SK-N-SH (cell line): ENCODE measurements around the gene KIF5C. TPM values are rescaled to one million over a fixed set of nuclear protein-coding genes. Genes with fewer than 3 reads are reported as not detected.

ENCODE experiments used
- CTCF ChIA-PET: fragments of 300-600, 350-600 bp; formaldehyde crosslinking; extraction: SDS; loops from one replicate; lab custom pipeline; 2021; lab: Yijun Ruan, JAX
- POLR2A ChIA-PET: fragments of 350-600 bp; sonication (Branson Sonifier 250); formaldehyde crosslinking; extraction: SDS; loops from one replicate; lab custom pipeline; 2020; ENCODE audit warnings: antibody characterized with exemption, inconsistent platforms; lab: Yijun Ruan, JAX
- DNase-seq: peaks from one replicate; pipeline ENCODE4 v3.0.0; 2012
- H2AFZ ChIP-seq: fragments of 200-600 bp; sonication (generic); 2 replicates; pipeline ENCODE4 v1.8.1; 2016; ENCODE audit warnings: antibody characterized with exemption, mild to moderate bottlenecking, low read depth
- H3F3A ChIP-seq: fragments of 200-600 bp; sonication (generic); replicated peaks from 2 replicates; pipeline ENCODE3; 2016; ENCODE audit warnings: antibody characterized with exemption, mild to moderate bottlenecking; ENCODE audit not compliant: insufficient read depth
- H3K27ac ChIP-seq, 2 experiments: fragments of 200-500 bp in 1 of 2; fragments of 200-600 bp in 1 of 2; sonication (Bioruptor generic) in 1 of 2; sonication (generic), shearing (Covaris generic) in 1 of 2; 2 replicates each; pipeline versions ENCODE4 v1.5.1 to v1.6.1; 2014 to 2016; ENCODE audit warnings: low read depth in 2 of 2, inconsistent platforms in 1 of 2, low read length in 1 of 2, mild to moderate bottlenecking in 1 of 2, mixed read lengths in 1 of 2
- H3K27me3 ChIP-seq: fragments of 200-600 bp; sonication (generic), shearing (Covaris generic); 2 replicates; pipeline ENCODE4 v1.6.1; 2016; ENCODE audit warnings: mixed run types; ENCODE audit not compliant: insufficient read depth
- H3K36me3 ChIP-seq, 2 experiments: fragments of 200-500 bp in 1 of 2; fragments of 200-600 bp in 1 of 2; sonication (Bioruptor generic) in 1 of 2; sonication (generic) in 1 of 2; replicated peaks in 1 of 2; 2 replicates each; pipeline versions ENCODE3 to v1.5.1; 2014 to 2016; ENCODE audit warnings: low read length in 1 of 2, mild to moderate bottlenecking in 1 of 2; ENCODE audit not compliant: insufficient read depth in 2 of 2, control insufficient read depth in 1 of 2
- H3K4me1 ChIP-seq, 2 experiments: fragments of 200-500 bp in 1 of 2; fragments of 200-600 bp in 1 of 2; sonication (Bioruptor generic) in 1 of 2; sonication (generic), shearing (Covaris generic) in 1 of 2; 2 replicates each; pipeline versions ENCODE4 v1.5.1 to v1.6.1; 2014 to 2016; ENCODE audit warnings: low read depth in 1 of 2, low read length in 1 of 2, mixed run types in 1 of 2; ENCODE audit not compliant: insufficient read depth in 2 of 2, control insufficient read depth in 1 of 2
- H3K4me2 ChIP-seq: fragments of 200-600 bp; sonication (generic), shearing (Covaris generic); 2 replicates; pipeline ENCODE4 v1.6.1; 2017; ENCODE audit warnings: mixed run types
- H3K4me3 ChIP-seq, 2 experiments: fragments of 200-500 bp in 1 of 2; fragments of 200-600 bp in 1 of 2; sonication (Bioruptor generic) in 1 of 2; sonication (generic), shearing (Covaris generic) in 1 of 2; 2 replicates each; pipeline versions ENCODE4 v1.5.1 to v1.8.1; 2014 to 2016; ENCODE audit warnings: low read depth in 2 of 2, inconsistent platforms in 1 of 2, low read length in 1 of 2, mild to moderate bottlenecking in 1 of 2, mixed read lengths in 1 of 2, moderate library complexity in 1 of 2
- H3K79me2 ChIP-seq: fragments of 200-600 bp; sonication (generic); 2 replicates; pipeline ENCODE4 v1.8.1; 2017; ENCODE audit warnings: mild to moderate bottlenecking; ENCODE audit not compliant: insufficient read depth
- H3K9ac ChIP-seq: fragments of 200-600 bp; sonication (generic); 2 replicates; pipeline ENCODE4 v1.6.1; 2017; ENCODE audit warnings: mixed run types
- H3K9me2 ChIP-seq: fragments of 200-600 bp; sonication (generic); 2 replicates; pipeline ENCODE4 v1.6.1; 2017; ENCODE audit warnings: mixed run types
- H3K9me3 ChIP-seq: fragments of 200-600 bp; sonication (generic); 2 replicates; pipeline ENCODE4 v1.6.1; 2017; ENCODE audit warnings: mixed run types, mild to moderate bottlenecking, moderate library complexity
- H4K20me1 ChIP-seq: fragments of 200-600 bp; sonication (generic); 2 replicates; pipeline ENCODE4 v1.6.1; 2017; ENCODE audit warnings: mild to moderate bottlenecking, mixed run types; ENCODE audit not compliant: insufficient read depth
- CHD2 ChIP-seq: fragments of 150-350 bp; IDR thresholded peaks from 2 replicates; pipeline ENCODE4 v1.6.1; 2018; ENCODE audit warnings: low read length; ENCODE audit not compliant: partially characterized antibody
- EZH2phosphoT487 ChIP-seq: fragments of 200-600 bp; sonication (generic); IDR thresholded peaks from 2 replicates; pipeline ENCODE4 v1.6.1; 2017; ENCODE audit warnings: low read depth, mixed run types, mild to moderate bottlenecking, antibody characterized with exemption, moderate library complexity, borderline replicate concordance
- FOSL2 ChIP-seq: IDR thresholded peaks from 2 replicates; pipeline ENCODE4 v1.4.0; 2012; ENCODE audit warnings: low read depth, mild to moderate bottlenecking, moderate library complexity, borderline replicate concordance
- FOXM1 ChIP-seq: IDR thresholded peaks from 2 replicates; pipeline ENCODE4 v1.4.0; 2012; ENCODE audit warnings: low read depth, mild to moderate bottlenecking
- GATA2 ChIP-seq: sonication (generic); formaldehyde crosslinking; IDR thresholded peaks from 2 replicates; pipeline ENCODE4 v1.5.0; 2020; ENCODE audit warnings: mild to moderate bottlenecking, missing genetic modification reagents
- JUND ChIP-seq: IDR thresholded peaks from 2 replicates; pipeline ENCODE4 v1.4.0; 2012
- MAX ChIP-seq: IDR thresholded peaks from 2 replicates; pipeline ENCODE4 v1.4.0; 2012; ENCODE audit warnings: low read depth
- MEF2A ChIP-seq: IDR thresholded peaks from 2 replicates; pipeline ENCODE4 v1.4.0; 2012; ENCODE audit warnings: low read depth, borderline replicate concordance
- PBX3 ChIP-seq: IDR thresholded peaks from 2 replicates; pipeline ENCODE4; 2012
- POLR2AphosphoS5 ChIP-seq: IDR thresholded peaks from 2 replicates; pipeline ENCODE4 v1.6.1; 2012; ENCODE audit warnings: low read depth, low read length
- RCOR1 ChIP-seq: fragments of 150-350 bp; IDR thresholded peaks from 2 replicates; pipeline ENCODE4 v1.6.1; 2017; ENCODE audit warnings: antibody characterized with exemption, low read length
- REST ChIP-seq: IDR thresholded peaks from 2 replicates; pipeline ENCODE4 v1.6.1; 2012; ENCODE audit warnings: mild to moderate bottlenecking, low read depth, low read length, moderate library complexity
- RFX5 ChIP-seq: IDR thresholded peaks from 2 replicates; pipeline ENCODE4 v1.6.1; 2012; ENCODE audit warnings: mild to moderate bottlenecking, improper control_type of control experiment, low read length
- RXRA ChIP-seq: IDR thresholded peaks from 2 replicates; pipeline ENCODE4 v1.4.0; 2012; ENCODE audit warnings: low read depth, mild to moderate bottlenecking, borderline replicate concordance
- YY1 ChIP-seq: IDR thresholded peaks from 2 replicates; pipeline ENCODE4 v1.4.0; 2012; ENCODE audit warnings: low read depth, mild to moderate bottlenecking
- ZBTB33 ChIP-seq: IDR thresholded peaks from 2 replicates; pipeline ENCODE4 v1.4.0; 2012; ENCODE audit warnings: low read depth, borderline replicate concordance
- WGBS: methylation state at CpG from one replicate; pipeline ENCODE4 v1.1.6; 2017; ENCODE audit warnings: low lambda C conversion rate; 5-methylcytosine and 5-hydroxymethylcytosine counted together
- polyA plus RNA-seq, 3 experiments: library from polyadenylated mRNA; depleted of rRNA; stranded (reverse); fragments of >200 nt; gene quantifications; 2 replicates each; pipeline ENCODE4 v1.2.3, GENCODE V29; 2012

KIF5C gene
- polyA plus RNA-seq, 1 of the 3 experiments (the other 2 are of a cell fraction): 3.9 TPM

- Histone ChIP-seq H3K4me1 (peaks cover 0 to 16% of the 10 kb centered on the region in 2 experiments; a peak in 1 of 4 replicates), H3K4me2 (no peak overlapping the region), H3K9me2 (no peaks in the 10 kb centered on the region), H2AFZ (no peak overlapping the region), H3K79me2 (no peaks in the 10 kb centered on the region), H3K4me3 (no peak overlapping the region), H3K27ac (no peak overlapping the region), H4K20me1 (no peaks in the 10 kb centered on the region), H3K9ac (no peak overlapping the region), H3K36me3 (no peaks in the 10 kb centered on the region), H3K27me3 (no peaks in the 10 kb centered on the region), H3F3A (no peaks in the 10 kb centered on the region), H3K9me3 (no peaks in the 10 kb centered on the region)
- no peak for TF ChIP-seq FOXM1
- no peak for TF ChIP-seq POLR2AphosphoS5
- TF ChIP-seq YY1: no peak
- no peak for TF ChIP-seq EZH2phosphoT487
- TF ChIP-seq CHD2: no peak
- no peak for TF ChIP-seq MAX
- no peak for TF ChIP-seq JUND
- TF ChIP-seq ZBTB33: no peak
- TF ChIP-seq GATA2 (CRISPR knock-in tag): no peak
- TF ChIP-seq FOSL2: no peak
- no peak for TF ChIP-seq RXRA
- no peak for TF ChIP-seq PBX3
- TF ChIP-seq RFX5: no peak
- TF ChIP-seq MEF2A: no peak
- TF ChIP-seq RCOR1: no peak
- 84% methylated on average over 4 of the region's 4 CpGs for WGBS
- ChIA-PET CTCF (no interaction called here), POLR2A (no interaction called here)
- no peak for DNase-seq
These were observed 29.0 kb downstream of the KIF5C start for GRCh38 chr2:148903979-148904378.

- no peaks in the 10 kb centered on the region for H3F3A ChIP-seq
- H3K4me2 ChIP-seq: no peak overlapping the region; the same call in 1 of the 2 replicates
- no peaks in the 10 kb centered on the region for H3K36me3 ChIP-seq
- H3K27ac ChIP-seq: no peak overlapping the region
- no peaks in the 10 kb centered on the region for H3K9me2 ChIP-seq
- H3K4me3 ChIP-seq: no peak overlapping the region
- ChIA-PET CTCF (no interaction called here), POLR2A (no interaction called here)
- H3K79me2 ChIP-seq: no peaks in the 10 kb centered on the region
- TF ChIP-seq MEF2A: no peak
- TF ChIP-seq REST: no peak
- DNase-seq: no peak
- WGBS: 66% methylated on average over 4 of the region's 4 CpGs
- no peak overlapping the region for H3K9ac ChIP-seq
- H3K27me3 ChIP-seq: no peaks in the 10 kb centered on the region
- no peaks in the 10 kb centered on the region for H4K20me1 ChIP-seq
- no peak overlapping the region for H2AFZ ChIP-seq
- peaks cover 0 to 18% of the 10 kb centered on the region in 2 experiments; a peak in 1 of 4 replicates for H3K4me1 ChIP-seq
- H3K9me3 ChIP-seq: no peaks in the 10 kb centered on the region
These were observed 31.1 kb downstream of the KIF5C start for GRCh38 chr2:148906124-148906523.
